Measurements from ENCODE around the gene CLDN7.

The CLDN7 gene

DNA sequence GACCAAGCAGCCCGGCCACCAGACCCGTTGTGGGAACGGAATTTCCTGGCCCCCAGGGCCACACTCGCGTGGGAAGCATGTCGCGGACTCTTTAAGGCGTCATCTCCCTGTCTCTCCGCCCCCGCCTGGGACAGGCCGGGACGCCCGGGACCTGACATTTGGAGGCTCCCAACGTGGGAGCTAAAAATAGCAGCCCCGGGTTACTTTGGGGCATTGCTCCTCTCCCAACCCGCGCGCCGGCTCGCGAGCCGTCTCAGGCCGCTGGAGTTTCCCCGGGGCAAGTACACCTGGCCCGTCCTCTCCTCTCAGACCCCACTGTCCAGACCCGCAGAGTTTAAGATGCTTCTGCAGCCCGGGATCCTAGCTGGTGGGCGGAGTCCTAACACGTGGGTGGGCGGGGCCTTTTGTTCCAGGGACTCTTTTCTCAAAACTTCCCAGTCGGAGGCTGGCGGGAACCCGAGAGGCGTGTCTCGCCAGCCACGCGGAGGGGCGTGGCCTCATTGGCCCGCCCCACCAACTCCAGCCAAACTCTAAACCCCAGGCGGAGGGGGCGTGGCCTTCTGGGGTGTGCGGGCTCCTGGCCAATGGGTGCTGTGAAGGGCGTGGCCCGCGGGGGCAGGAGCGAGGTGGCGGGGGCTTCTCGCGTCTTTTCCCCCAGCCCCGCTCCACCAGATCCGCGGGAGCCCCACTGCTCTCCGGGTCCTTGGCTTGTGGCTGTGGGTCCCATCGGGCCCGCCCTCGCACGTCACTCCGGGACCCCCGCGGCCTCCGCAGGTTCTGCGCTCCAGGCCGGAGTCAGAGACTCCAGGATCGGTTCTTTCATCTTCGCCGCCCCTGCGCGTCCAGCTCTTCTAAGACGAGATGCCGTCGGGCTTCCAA, 19.0 kb upstream of the CLDN7 start, which contains the start of gene SLC2A4:
TSS of gene SLC2A4 (plus strand) at position 645 of the 879 bp plus-strand sequence. CDS start at position 862, 217 bp downstream.
- H3K4me3 ChIP-seq (ENCODE audit: low read depth, low read length) = peak within 1 kb of the TSS; percentile 36
- peak; percentile 93 for DNase-seq (ENCODE audit: low read depth, low spot score)
- in situ Hi-C loops (cut with HindIII; ENCODE audit: low sequenced_read_pairs) = no loop called here
- TF ChIP-seq, protein P1, sequence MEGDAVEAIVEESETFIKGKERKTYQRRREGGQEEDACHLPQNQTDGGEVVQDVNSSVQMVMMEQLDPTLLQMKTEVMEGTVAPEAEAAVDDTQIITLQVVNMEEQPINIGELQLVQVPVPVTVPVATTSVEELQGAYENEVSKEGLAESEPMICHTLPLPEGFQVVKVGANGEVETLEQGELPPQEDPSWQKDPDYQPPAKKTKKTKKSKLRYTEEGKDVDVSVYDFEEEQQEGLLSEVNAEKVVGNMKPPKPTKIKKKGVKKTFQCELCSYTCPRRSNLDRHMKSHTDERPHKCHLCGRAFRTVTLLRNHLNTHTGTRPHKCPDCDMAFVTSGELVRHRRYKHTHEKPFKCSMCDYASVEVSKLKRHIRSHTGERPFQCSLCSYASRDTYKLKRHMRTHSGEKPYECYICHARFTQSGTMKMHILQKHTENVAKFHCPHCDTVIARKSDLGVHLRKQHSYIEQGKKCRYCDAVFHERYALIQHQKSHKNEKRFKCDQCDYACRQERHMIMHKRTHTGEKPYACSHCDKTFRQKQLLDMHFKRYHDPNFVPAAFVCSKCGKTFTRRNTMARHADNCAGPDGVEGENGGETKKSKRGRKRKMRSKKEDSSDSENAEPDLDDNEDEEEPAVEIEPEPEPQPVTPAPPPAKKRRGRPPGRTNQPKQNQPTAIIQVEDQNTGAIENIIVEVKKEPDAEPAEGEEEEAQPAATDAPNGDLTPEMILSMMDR (IDR thresholded peaks at IDR 0.05; ENCODE audit: low read depth, low read length) = no peak

DNA sequence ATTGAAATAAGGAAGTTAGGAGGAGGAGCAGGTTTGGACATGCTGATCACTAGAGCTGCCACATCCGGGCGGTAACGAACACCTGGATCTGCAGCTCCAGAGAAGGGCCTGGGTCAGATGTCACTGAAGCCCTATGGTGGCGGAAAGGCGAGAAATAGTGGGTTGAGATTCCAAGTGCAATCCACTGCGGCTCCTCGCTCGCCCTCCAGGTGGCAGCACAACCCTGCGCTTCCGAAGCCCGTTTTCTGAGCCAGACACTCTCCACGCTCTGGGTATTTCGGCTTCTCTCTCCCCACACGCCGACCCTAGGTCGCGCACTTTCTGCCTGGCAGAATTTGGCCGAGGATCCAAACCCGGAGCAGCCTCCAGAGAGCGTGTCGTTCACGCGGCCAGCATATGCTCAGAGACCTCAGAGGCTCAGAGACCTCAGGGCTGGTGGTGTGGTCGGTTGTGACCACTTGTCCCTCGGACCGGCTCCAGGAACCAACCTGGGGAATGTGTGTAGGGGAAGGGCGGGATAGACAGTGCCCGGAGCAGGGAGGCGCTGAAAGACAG, 18.3 kb upstream of the CLDN7 start:
- peak; percentile 72 for DNase-seq (ENCODE audit: low read depth, low spot score)
- TF ChIP-seq, protein P1 (IDR thresholded peaks at IDR 0.05; ENCODE audit: low read depth, low read length) = peak; percentile 95
- peak overlapping the region; percentile 36 for H3K4me3 ChIP-seq (ENCODE audit: low read depth, low read length)
- in situ Hi-C loops (cut with HindIII; ENCODE audit: low sequenced_read_pairs) = no loop called here

DNA sequence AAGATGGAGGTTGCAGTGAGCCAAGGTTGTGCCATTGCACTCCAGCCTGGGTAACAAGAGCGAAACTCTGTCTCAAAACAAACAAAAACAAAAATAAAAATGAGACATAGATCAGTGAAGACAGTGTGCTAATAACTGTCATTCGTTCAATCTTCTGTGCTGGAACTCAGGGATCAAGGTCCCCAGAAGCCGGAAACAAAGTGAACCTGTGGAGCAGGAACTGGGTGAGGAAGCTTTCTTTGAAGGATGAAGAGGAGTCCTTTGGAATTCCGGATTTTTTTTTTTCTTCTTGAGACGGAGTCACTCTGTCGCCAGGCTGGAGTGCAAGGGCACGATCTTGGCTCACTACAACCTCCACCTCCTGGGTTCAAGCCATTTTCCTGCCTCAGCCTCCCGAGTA, 17.2 kb upstream of the CLDN7 start:
- in situ Hi-C loops (cut with HindIII; ENCODE audit: low sequenced_read_pairs) = no loop called here
- H3K4me3 ChIP-seq (ENCODE audit: low read depth, low read length) = no peak overlapping the region
- DNase-seq (ENCODE audit: low read depth, low spot score) = no peak
- TF ChIP-seq, protein P1 (IDR thresholded peaks at IDR 0.05; ENCODE audit: low read depth, low read length) = no peak

DNA sequence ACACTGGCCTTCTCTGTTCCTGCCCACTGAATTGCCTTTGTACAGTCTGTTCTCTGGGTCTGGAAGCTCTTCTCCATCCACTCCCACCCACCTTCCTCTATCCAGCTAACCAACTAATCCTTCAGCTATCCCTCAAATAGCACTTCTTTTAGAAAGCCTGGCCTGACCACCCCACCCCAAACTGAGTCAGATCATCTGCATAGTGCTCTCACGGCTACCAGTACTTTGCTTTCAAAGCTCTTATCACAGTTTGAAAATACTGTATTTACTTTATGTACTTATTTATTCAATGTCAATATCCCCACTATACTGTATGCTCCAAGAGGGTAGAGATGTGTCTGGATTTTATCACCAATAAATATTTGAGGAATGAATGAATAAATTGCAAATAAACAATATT, 4.5 kb upstream of the CLDN7 start:
- DNase-seq (ENCODE audit: low read depth, low spot score) = no peak
- in situ Hi-C loops (cut with HindIII; ENCODE audit: low sequenced_read_pairs) = no loop called here
- TF ChIP-seq, protein P1 (IDR thresholded peaks at IDR 0.05; ENCODE audit: low read depth, low read length) = no peak
- H3K4me3 ChIP-seq (ENCODE audit: low read depth, low read length) = no peak overlapping the region

DNA sequence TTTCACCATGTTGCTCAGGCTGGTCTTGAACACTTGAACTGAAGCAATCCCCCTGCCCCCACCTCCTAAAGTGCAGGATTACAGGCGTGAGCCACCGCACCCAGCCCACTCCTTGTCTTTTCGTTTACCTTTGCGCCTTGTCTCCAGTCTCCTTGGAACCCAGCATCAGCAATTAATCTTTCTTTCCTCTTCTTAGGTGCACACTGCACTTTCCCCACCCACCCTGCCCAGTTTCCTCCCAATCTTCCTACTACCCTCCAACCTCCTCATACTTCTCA, 1.5 kb upstream of the CLDN7 start:
- no peak overlapping the region for H3K4me3 ChIP-seq (ENCODE audit: low read depth, low read length)
- in situ Hi-C loops (cut with HindIII; ENCODE audit: low sequenced_read_pairs) = no loop called here
- TF ChIP-seq, protein P1 (IDR thresholded peaks at IDR 0.05; ENCODE audit: low read depth, low read length) = no peak
- DNase-seq (ENCODE audit: low read depth, low spot score) = no peak

DNA sequence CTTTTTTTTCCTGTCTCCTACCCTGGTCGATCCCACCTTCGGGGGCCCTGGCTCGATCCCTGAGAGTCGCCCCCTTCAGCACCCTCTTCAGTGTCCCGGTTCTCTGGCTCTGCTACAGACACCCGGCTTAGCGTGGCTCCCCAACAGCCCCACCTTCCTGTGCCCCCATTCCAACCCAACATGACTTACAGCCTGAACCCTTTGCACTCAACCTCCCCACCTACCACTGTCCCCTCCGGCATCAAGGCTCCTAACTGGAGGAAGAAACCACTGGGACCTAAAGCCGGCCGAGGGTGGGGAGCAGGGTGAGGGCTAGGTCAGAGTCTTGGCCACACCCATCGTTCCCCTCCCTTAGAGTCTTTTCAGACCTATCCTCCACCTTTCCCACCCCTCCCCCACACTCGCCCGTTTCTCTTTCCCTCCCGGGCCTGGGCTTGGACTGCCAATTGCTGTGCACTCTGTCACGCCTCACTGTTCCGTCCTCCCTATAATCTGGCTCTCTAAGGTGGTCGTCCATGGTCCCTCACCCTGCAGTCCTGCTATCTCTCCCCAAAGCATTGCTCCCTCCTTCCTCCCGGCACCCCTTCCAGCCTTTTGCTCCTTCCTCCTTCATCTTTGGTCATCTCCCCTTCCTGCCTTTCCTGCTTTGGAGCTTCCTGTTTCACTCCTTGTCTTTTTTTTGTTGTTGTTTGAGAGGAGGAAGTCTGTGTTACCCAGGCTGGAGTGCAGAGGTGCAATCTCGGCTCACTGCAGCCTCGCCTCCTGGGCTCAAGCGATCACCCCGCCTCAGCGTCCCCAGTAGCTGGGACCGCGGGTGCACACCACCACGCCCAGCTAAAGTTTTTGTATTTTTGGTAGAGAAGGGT, 890 bp upstream of the CLDN7 start:
- H3K4me3 ChIP-seq (ENCODE audit: low read depth, low read length) = no peak overlapping the region
- DNase-seq (ENCODE audit: low read depth, low spot score) = no peak
- in situ Hi-C loops (cut with HindIII; ENCODE audit: low sequenced_read_pairs) = no loop called here
- TF ChIP-seq, protein P1 (IDR thresholded peaks at IDR 0.05; ENCODE audit: low read depth, low read length) = no peak
